HCT116 (cell line): Measurements from ENCODE around the gene GNB4. TPM values are rescaled to one million over a fixed set of nuclear protein-coding genes. Genes with fewer than 3 reads are reported as not detected.

Source experiments
- ATAC-seq: fragments of 200-7000 bp; cut with Tn5 transposase; 2 replicates; pipeline ENCODE4 v1.9.1; 2020; ENCODE audit warnings: mild to moderate bottlenecking, moderate library complexity
- BruUV-seq: library from RNA; stranded (reverse); fragments of 400-500 nt; replicated peaks from 2 replicates; lab custom pipeline; 2021; lab: Mats Ljungman, UMichigan
- CTCF ChIA-PET: fragments of 300-600 bp; sonication (Branson Sonifier 250); formaldehyde crosslinking; loops from one replicate; lab custom pipeline; 2021; ENCODE audit warnings: antibody characterized with exemption; lab: Charles Lee
- POLR2A ChIA-PET: fragments of 300-600, 350-600 bp; sonication (Branson Sonifier 250); formaldehyde crosslinking; loops from one replicate; lab custom pipeline; 2021; ENCODE audit warnings: antibody characterized with exemption; lab: Charles Lee
- RAD21 ChIA-PET, 2 experiments: fragments of 300-600 bp; sonication (Branson Sonifier 250); formaldehyde crosslinking; loops; one replicate each; lab custom pipeline; 2023; ENCODE audit warnings: low total read pairs in 2 of 2; ENCODE audit not compliant: uncharacterized antibody in 2 of 2, unreplicated experiment in 2 of 2, low non-redundant PET in 1 of 2; lab: Charles Lee
- DNase-seq: peaks from one replicate; pipeline ENCODE4 v3.0.0-alpha.2; 2010; ENCODE audit warnings: low read depth, low spot score
- H2AFZ ChIP-seq: fragments of 200-600 bp; shearing (Covaris generic), sonication (generic); 2 replicates; pipeline ENCODE4 v1.6.1; 2017; ENCODE audit warnings: low read depth, mixed run types, mixed read lengths, antibody characterized with exemption, low read length; ENCODE audit not compliant: poor library complexity, severe bottlenecking
- H3K27ac ChIP-seq: 2 replicates; pipeline ENCODE4 v1.5.1; 2012; ENCODE audit warnings: low read depth, low read length
- H3K27me3 ChIP-seq: fragments of 200-600 bp; sonication (generic); 2 replicates; pipeline ENCODE4 v1.6.1; 2016; ENCODE audit warnings: mixed run types, low read length, mixed read lengths; ENCODE audit not compliant: insufficient read depth
- H3K36me3 ChIP-seq, 2 experiments: fragments of 200-500 bp in 1 of 2; fragments of 200-600 bp in 1 of 2; sonication (Bioruptor generic) in 1 of 2; sonication (generic) in 1 of 2; 2 replicates each; pipeline versions ENCODE4 v1.5.1 to v1.6.1; 2014 to 2016; ENCODE audit warnings: low read length in 2 of 2, inconsistent platforms in 1 of 2, mixed read lengths in 1 of 2, mixed run types in 1 of 2; ENCODE audit not compliant: insufficient read depth in 2 of 2, control insufficient read depth in 1 of 2
- H3K4me1 ChIP-seq, 2 experiments: fragments of 200-600 bp in 1 of 2; sonication (generic) in 1 of 2; 2 replicates each; pipeline versions ENCODE4 v1.5.1 to v1.6.1; 2012 to 2017; ENCODE audit warnings: low read length in 2 of 2, inconsistent platforms in 1 of 2, mild to moderate bottlenecking in 1 of 2, mixed read lengths in 1 of 2, mixed run types in 1 of 2, moderate library complexity in 1 of 2; ENCODE audit not compliant: insufficient read depth in 2 of 2, control insufficient read depth in 1 of 2
- H3K4me2 ChIP-seq: fragments of 200-600 bp; sonication (generic); 2 replicates; pipeline ENCODE4 v1.6.1; 2017; ENCODE audit warnings: mixed run types, low read length, mixed read lengths
- H3K4me3 ChIP-seq, 2 experiments: fragments of 200-600 bp in 1 of 2; sonication (generic) in 1 of 2; replicated peaks in 1 of 2; 2 replicates each; pipeline ENCODE4 v1.5.1; 2011 to 2016; ENCODE audit warnings: low read length in 2 of 2, control low read depth in 1 of 2, low read depth in 1 of 2, mild to moderate bottlenecking in 1 of 2, mixed read lengths in 1 of 2, mixed run types in 1 of 2
- H3K79me2 ChIP-seq: fragments of 200-600 bp; sonication (generic); 2 replicates; pipeline ENCODE4 v1.6.1; 2017; ENCODE audit warnings: mild to moderate bottlenecking, mixed run types, low read length, moderate library complexity, mixed read lengths; ENCODE audit not compliant: insufficient read depth
- H3K9ac ChIP-seq: fragments of 200-600 bp; sonication (generic); 2 replicates; pipeline ENCODE4 v1.6.1; 2016; ENCODE audit warnings: low read length, mixed read lengths
- H3K9me2 ChIP-seq: fragments of 200-600 bp; sonication (generic), shearing (Covaris generic); 2 replicates; pipeline ENCODE4 v1.6.1; 2017; ENCODE audit warnings: mixed run types, mild to moderate bottlenecking, moderate library complexity; ENCODE audit not compliant: insufficient read depth
- H3K9me3 ChIP-seq, 2 experiments: fragments of 200-500 bp in 1 of 2; fragments of 200-600 bp in 1 of 2; sonication (Bioruptor generic) in 1 of 2; sonication (generic) in 1 of 2; 2 replicates each; pipeline ENCODE4 v1.6.1; 2014 to 2017; ENCODE audit warnings: low read length in 2 of 2, mixed read lengths in 2 of 2, inconsistent platforms in 1 of 2, low read depth in 1 of 2, mild to moderate bottlenecking in 1 of 2, mixed run types in 1 of 2, moderate library complexity in 1 of 2; ENCODE audit not compliant: control insufficient read depth in 1 of 2, insufficient read depth in 1 of 2
- H4K20me1 ChIP-seq: fragments of 200-600 bp; sonication (generic), shearing (Covaris generic); 2 replicates; pipeline ENCODE4 v1.6.1; 2017; ENCODE audit warnings: mixed run types, mild to moderate bottlenecking, moderate library complexity; ENCODE audit not compliant: insufficient read depth
- CBX3 ChIP-seq: IDR thresholded peaks from 2 replicates; pipeline ENCODE4 v1.6.1; 2012; ENCODE audit warnings: low read depth
- CEBPB ChIP-seq: IDR thresholded peaks from 2 replicates; pipeline ENCODE4 v1.6.1; 2012; ENCODE audit warnings: low read depth
- EZH2phosphoT487 ChIP-seq: fragments of 200-600 bp; IDR thresholded peaks from 2 replicates; pipeline ENCODE4 v1.6.1; 2018; ENCODE audit warnings: antibody characterized with exemption, borderline replicate concordance
- POLR2AphosphoS5 ChIP-seq: IDR thresholded peaks from 2 replicates; pipeline ENCODE4 v1.6.1; 2011; ENCODE audit warnings: mild to moderate bottlenecking, low read depth, low read length, moderate library complexity
- SIN3A ChIP-seq: IDR thresholded peaks from 2 replicates; pipeline ENCODE4 v1.6.1; 2012; ENCODE audit warnings: low read depth
- SRF ChIP-seq: IDR thresholded peaks from 2 replicates; pipeline ENCODE4 v1.6.1; 2012; ENCODE audit warnings: low read depth
- TCF7L2 ChIP-seq: IDR thresholded peaks from 2 replicates; pipeline ENCODE4 v1.7.0; 2011; ENCODE audit warnings: borderline replicate concordance, inconsistent platforms; ENCODE audit not compliant: insufficient read depth, insufficient read length; ENCODE audit errors: extremely low read depth
- intact Hi-C: fragments of 100-400 bp; cut with micrococcal nuclease; formaldehyde crosslinking; loops from 2 replicates; pipeline ENCODE4 v1.10.0; 2022
- total RNA-seq: library from RNA; stranded (reverse); gene quantifications from one replicate; pipeline ENCODE4 v1.2.1, GENCODE V29; 2021; ENCODE audit not compliant: unreplicated experiment
- TF ChIP-seq, protein P1 (sequence below), 3 experiments: fragments of 200-600 bp in 1 of 3; sonication (generic) in 1 of 3; IDR thresholded peaks in 2 of 3; conservative IDR thresholded peaks in 1 of 3; 2 replicates each; pipeline ENCODE4 v1.5.1; 2012 to 2017; ENCODE audit warnings: low read depth in 2 of 3, low read length in 2 of 3, antibody characterized with exemption in 1 of 3, borderline replicate concordance in 1 of 3, control low read depth in 1 of 3, mild to moderate bottlenecking in 1 of 3, mixed read lengths in 1 of 3, mixed run types in 1 of 3, moderate library complexity in 1 of 3; ENCODE audit not compliant: insufficient read depth in 1 of 3
- TF ChIP-seq, protein P2 (sequence below): IDR thresholded peaks from 2 replicates; pipeline ENCODE4 v1.6.1; 2011; ENCODE audit warnings: mild to moderate bottlenecking, low read length, moderate library complexity; ENCODE audit not compliant: insufficient replicate concordance; ENCODE audit errors: extremely low read depth
- TF ChIP-seq, protein P3 (sequence below): IDR thresholded peaks from 2 replicates; pipeline ENCODE4 v1.6.1; 2012

The GNB4 gene
- total RNA-seq, 1 experiment from 2014 or later = 0.10 TPM

DNA sequence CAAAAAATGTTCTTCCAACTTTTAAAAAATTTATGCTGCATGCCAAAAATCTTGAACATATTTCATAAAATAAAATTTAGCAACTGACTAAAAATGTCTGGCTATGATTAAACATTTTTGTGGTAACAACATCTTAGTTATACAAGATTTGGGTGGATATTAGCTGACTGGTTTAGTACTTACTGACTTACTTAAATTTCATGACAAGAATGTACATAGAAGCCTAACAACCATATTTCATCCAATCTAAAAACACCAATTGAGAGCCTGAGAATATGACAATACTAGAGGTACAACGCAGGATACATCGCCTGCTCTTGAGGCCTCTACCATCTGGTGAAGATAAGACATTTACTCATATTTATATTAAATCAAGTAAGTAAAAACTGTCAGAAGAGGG is 34.6 kb downstream of the GNB4 start:
- BruUV-seq = no TSS peak
- H3K27ac ChIP-seq = no peak overlapping the region
- no peaks in the 10 kb centered on the region for H3K9me3 ChIP-seq
- ATAC-seq (no peak), DNase-seq (no peak)
- no peak overlapping the region for H2AFZ ChIP-seq
- H3K9me2 ChIP-seq = no peaks in the 10 kb centered on the region; the same call in 1 of the 2 replicates
- ChIA-PET POLR2A (no interaction called here), RAD21 (no interaction called here), CTCF (no interaction called here)
- no peaks in the 10 kb centered on the region for H3K4me1 ChIP-seq
- no peak overlapping the region for H3K4me2 ChIP-seq
- no peaks in the 10 kb centered on the region for H3K79me2 ChIP-seq
- H3K9ac ChIP-seq = no peak overlapping the region
- no peaks in the 10 kb centered on the region; a peak in 1 of 4 replicates for H3K36me3 ChIP-seq
- H4K20me1 ChIP-seq = no peaks in the 10 kb centered on the region
- H3K27me3 ChIP-seq = no peaks in the 10 kb centered on the region
- intact Hi-C loops = no loop called here
- no peak overlapping the region for H3K4me3 ChIP-seq
- no peak for TF ChIP-seq EZH2phosphoT487
- TF ChIP-seq, protein P1, sequence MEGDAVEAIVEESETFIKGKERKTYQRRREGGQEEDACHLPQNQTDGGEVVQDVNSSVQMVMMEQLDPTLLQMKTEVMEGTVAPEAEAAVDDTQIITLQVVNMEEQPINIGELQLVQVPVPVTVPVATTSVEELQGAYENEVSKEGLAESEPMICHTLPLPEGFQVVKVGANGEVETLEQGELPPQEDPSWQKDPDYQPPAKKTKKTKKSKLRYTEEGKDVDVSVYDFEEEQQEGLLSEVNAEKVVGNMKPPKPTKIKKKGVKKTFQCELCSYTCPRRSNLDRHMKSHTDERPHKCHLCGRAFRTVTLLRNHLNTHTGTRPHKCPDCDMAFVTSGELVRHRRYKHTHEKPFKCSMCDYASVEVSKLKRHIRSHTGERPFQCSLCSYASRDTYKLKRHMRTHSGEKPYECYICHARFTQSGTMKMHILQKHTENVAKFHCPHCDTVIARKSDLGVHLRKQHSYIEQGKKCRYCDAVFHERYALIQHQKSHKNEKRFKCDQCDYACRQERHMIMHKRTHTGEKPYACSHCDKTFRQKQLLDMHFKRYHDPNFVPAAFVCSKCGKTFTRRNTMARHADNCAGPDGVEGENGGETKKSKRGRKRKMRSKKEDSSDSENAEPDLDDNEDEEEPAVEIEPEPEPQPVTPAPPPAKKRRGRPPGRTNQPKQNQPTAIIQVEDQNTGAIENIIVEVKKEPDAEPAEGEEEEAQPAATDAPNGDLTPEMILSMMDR (IDR thresholded peaks at IDR 0.05 in 2 of 3, conservative IDR thresholded peaks at IDR 0.05 in 1 of 3; ENCODE audit: borderline replicate concordance in 1 of 3, insufficient read depth in 1 of 3, low read depth in 2 of 3, low read length in 2 of 3) = no peak
- no peak for TF ChIP-seq SRF
- no peak for TF ChIP-seq POLR2AphosphoS5
- TF ChIP-seq TCF7L2 = no peak
- TF ChIP-seq, protein P2, sequence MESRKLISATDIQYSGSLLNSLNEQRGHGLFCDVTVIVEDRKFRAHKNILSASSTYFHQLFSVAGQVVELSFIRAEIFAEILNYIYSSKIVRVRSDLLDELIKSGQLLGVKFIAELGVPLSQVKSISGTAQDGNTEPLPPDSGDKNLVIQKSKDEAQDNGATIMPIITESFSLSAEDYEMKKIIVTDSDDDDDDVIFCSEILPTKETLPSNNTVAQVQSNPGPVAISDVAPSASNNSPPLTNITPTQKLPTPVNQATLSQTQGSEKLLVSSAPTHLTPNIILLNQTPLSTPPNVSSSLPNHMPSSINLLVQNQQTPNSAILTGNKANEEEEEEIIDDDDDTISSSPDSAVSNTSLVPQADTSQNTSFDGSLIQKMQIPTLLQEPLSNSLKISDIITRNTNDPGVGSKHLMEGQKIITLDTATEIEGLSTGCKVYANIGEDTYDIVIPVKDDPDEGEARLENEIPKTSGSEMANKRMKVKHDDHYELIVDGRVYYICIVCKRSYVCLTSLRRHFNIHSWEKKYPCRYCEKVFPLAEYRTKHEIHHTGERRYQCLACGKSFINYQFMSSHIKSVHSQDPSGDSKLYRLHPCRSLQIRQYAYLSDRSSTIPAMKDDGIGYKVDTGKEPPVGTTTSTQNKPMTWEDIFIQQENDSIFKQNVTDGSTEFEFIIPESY = no peak
- TF ChIP-seq CBX3 = no peak
- no peak for TF ChIP-seq CEBPB
- TF ChIP-seq, protein P3, sequence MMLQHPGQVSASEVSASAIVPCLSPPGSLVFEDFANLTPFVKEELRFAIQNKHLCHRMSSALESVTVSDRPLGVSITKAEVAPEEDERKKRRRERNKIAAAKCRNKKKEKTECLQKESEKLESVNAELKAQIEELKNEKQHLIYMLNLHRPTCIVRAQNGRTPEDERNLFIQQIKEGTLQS = no peak
- no peak for TF ChIP-seq SIN3A
